Endothelial cell of umbilical vein (primary cell): ENCODE measurements around the gene UGT2B15. TPM values are rescaled to one million over a fixed set of nuclear protein-coding genes. Genes with fewer than 3 reads are reported as not detected.
"Not testable (repeated sequence)": the region's sequence is repeated elsewhere in the genome, so short reads cannot be mapped to it uniquely, and the experiment has no call there.

ENCODE experiments used
- BruUV-seq: library from RNA; stranded (reverse); fragments of 400-500 nt; replicated peaks from 2 replicates; lab custom pipeline; 2021; lab: Mats Ljungman, UMichigan
- CTCF ChIA-PET: fragments of 300-600, 350-600 bp; sonication (Branson Sonifier 250); formaldehyde crosslinking; loops from one replicate; lab custom pipeline; 2021; ENCODE audit warnings: antibody characterized with exemption, inconsistent platforms; lab: Charles Lee
- POLR2A ChIA-PET: fragments of 300-600, 350-600 bp; sonication (Branson Sonifier 250); formaldehyde crosslinking; loops from one replicate; lab custom pipeline; 2021; ENCODE audit warnings: antibody characterized with exemption, inconsistent platforms; lab: Charles Lee
- DNase-seq: peaks from one replicate; pipeline ENCODE4 v3.0.0-alpha.2; 2011; ENCODE audit warnings: low read depth, low spot score
- FAIRE-seq: peaks from 2 replicates; lab custom pipeline; 2011; peaks lifted over from hg19 to GRCh38; lab: Jason Lieb, UNC
- H2AFZ ChIP-seq: 2 replicates; pipeline ENCODE4 v1.6.0; 2012; ENCODE audit warnings: low read depth, low read length, control low read depth, inconsistent platforms
- H3K27ac ChIP-seq: 2 replicates; pipeline ENCODE4 v1.5.1; 2011; ENCODE audit warnings: low read depth, mild to moderate bottlenecking, control low read depth, low read length, moderate library complexity; ENCODE audit not compliant: insufficient read depth
- H3K27me3 ChIP-seq, 2 experiments: 2 replicates each; pipeline versions ENCODE4 v1.6.0 to v1.6.1; 2011; ENCODE audit warnings: low read length in 2 of 2, mixed read lengths in 1 of 2; ENCODE audit not compliant: control insufficient read depth in 2 of 2, insufficient read depth in 2 of 2
- H3K36me3 ChIP-seq, 2 experiments: 2 replicates in 1 of 2; 3 replicates in 1 of 2; pipeline ENCODE4 v1.5.1; 2011; ENCODE audit warnings: low read length in 2 of 2, mild to moderate bottlenecking in 1 of 2, moderate library complexity in 1 of 2; ENCODE audit not compliant: control insufficient read depth in 2 of 2, insufficient read depth in 2 of 2; ENCODE audit errors: extremely low read depth in 1 of 2
- H3K4me1 ChIP-seq: 3 replicates; pipeline ENCODE4 v1.5.1; 2011; ENCODE audit warnings: mild to moderate bottlenecking, low read length; ENCODE audit not compliant: control insufficient read depth, insufficient read depth; ENCODE audit errors: extremely low read depth
- H3K4me2 ChIP-seq: 2 replicates; pipeline ENCODE4 v1.6.1; 2011; ENCODE audit warnings: low read length, control low read depth, mixed read lengths; ENCODE audit not compliant: insufficient read depth
- H3K4me3 ChIP-seq, 3 experiments: fragments of 200-600 bp in 1 of 3; sonication (generic), shearing (Covaris generic) in 1 of 3; replicated peaks in 1 of 3; 2 replicates each; pipeline ENCODE4 v1.5.1; 2011 to 2016; ENCODE audit warnings: control low read depth in 3 of 3, low read length in 3 of 3, mild to moderate bottlenecking in 2 of 3, inconsistent platforms in 1 of 3, low read depth in 1 of 3, moderate library complexity in 1 of 3; ENCODE audit not compliant: insufficient read depth in 1 of 3
- H3K79me2 ChIP-seq: 2 replicates; pipeline ENCODE4 v1.6.0; 2012; ENCODE audit warnings: low read length, inconsistent platforms; ENCODE audit not compliant: control insufficient read depth, insufficient read depth
- H3K9ac ChIP-seq: replicated peaks from 2 replicates; pipeline ENCODE3; 2011; ENCODE audit warnings: low read length, control low read depth; ENCODE audit not compliant: insufficient read depth; ENCODE audit errors: extremely low read depth
- H3K9me1 ChIP-seq: replicated peaks from 3 replicates; pipeline ENCODE4 v1.6.0; 2011; ENCODE audit warnings: mild to moderate bottlenecking, low read length; ENCODE audit not compliant: control insufficient read depth, insufficient read depth; ENCODE audit errors: extremely low read depth
- H3K9me3 ChIP-seq: replicated peaks from 2 replicates; pipeline ENCODE4 v1.5.1; 2012; ENCODE audit warnings: low read length, inconsistent platforms; ENCODE audit not compliant: control insufficient read depth, insufficient read depth
- H4K20me1 ChIP-seq: replicated peaks from 2 replicates; pipeline ENCODE3; 2011; ENCODE audit warnings: mild to moderate bottlenecking, low read length; ENCODE audit not compliant: control insufficient read depth, insufficient read depth; ENCODE audit errors: extremely low read depth
- CTCF ChIP-seq, 2 donors: IDR thresholded peaks; 1 replicate in 1 of 2; 2 replicates in 1 of 2; pipeline ENCODE4 v1.5.1; 2011; ENCODE audit warnings: low read length in 2 of 2, mild to moderate bottlenecking in 2 of 2, moderate library complexity in 2 of 2, control low read depth in 1 of 2, inconsistent platforms in 1 of 2, low read depth in 1 of 2; ENCODE audit not compliant: insufficient read depth in 1 of 2; ENCODE audit errors: extremely low read depth in 1 of 2
- FOS ChIP-seq: IDR thresholded peaks from 2 replicates; pipeline ENCODE4 v1.6.1; 2011; ENCODE audit warnings: mild to moderate bottlenecking, low read length, moderate library complexity, borderline replicate concordance; ENCODE audit not compliant: insufficient read depth
- MYC ChIP-seq: IDR thresholded peaks from one replicate; pipeline ENCODE4 v1.6.1; 2011; ENCODE audit warnings: mild to moderate bottlenecking, low read depth, low read length
- dilution Hi-C: fragments of 300-500 bp; cut with MboI; formaldehyde crosslinking; loops from one replicate; pipeline ENCODE4 v1.15.0; 2019; ENCODE audit warnings: low sequenced_read_pairs; ENCODE audit not compliant: extremely low pct_ligation_motif_present
- intact Hi-C: fragments of 100-400 bp; cut with micrococcal nuclease; formaldehyde crosslinking; loops from one replicate; pipeline ENCODE4 v1.10.0; 2022
- polyA plus RNA-seq, 4 experiments: library from polyadenylated mRNA; depleted of rRNA in 3 of 4; stranded (reverse) in 3 of 4; unstranded in 1 of 4; fragments of >200 nt; gene quantifications; 2 replicates each; pipeline versions ENCODE4 v1.2.1 to v1.2.3, GENCODE V29; 2011 to 2012; ENCODE audit warnings: missing spikeins in 1 of 4
- total RNA-seq: library from RNA; stranded (reverse); gene quantifications from 2 replicates; pipeline ENCODE4 v1.2.3, GENCODE V29; 2021

UGT2B15 gene
- total and polyA plus RNA-seq, 2 donors (not counting 3 experiments of a cell fraction or from before 2014, with no cell fraction given): not detected

GRCh38 chr4:68673143-68673542 is 2.7 kb upstream of the UGT2B15 start:
- ChIA-PET CTCF (no interaction called here), POLR2A (no interaction called here)
- Histone ChIP-seq H3K9me1 (no peaks in the 10 kb centered on the region), H3K4me1 (no peaks in the 10 kb centered on the region), H2AFZ (no peak overlapping the region), H3K36me3 (no peaks in the 10 kb centered on the region), H3K27me3 (no peaks in the 10 kb centered on the region), H3K4me3 (no peak overlapping the region), H3K9ac (no peak overlapping the region), H3K79me2 (no peaks in the 10 kb centered on the region), H4K20me1 (no peaks in the 10 kb centered on the region), H3K4me2 (no peak overlapping the region), H3K9me3 (no peaks in the 10 kb centered on the region), H3K27ac (no peak overlapping the region)
- no peak for DNase-seq
- intact Hi-C loops: no loop called here
- dilution Hi-C loops: no loop called here
- BruUV-seq: no TSS peak
- FAIRE-seq: no peak
- no peak for TF ChIP-seq MYC
- no peak for TF ChIP-seq CTCF (IDR thresholded peaks at IDR 0.05; ENCODE audit: extremely low read depth in 1 of 2, insufficient read depth in 1 of 2, low read depth in 1 of 2, low read length in 2 of 2)
- no peak for TF ChIP-seq FOS

GRCh38 chr4:68671217-68671616 is 765 bp upstream of the UGT2B15 start:
- FAIRE-seq, H3K9me1 ChIP-seq, dilution Hi-C loops, H3K79me2 ChIP-seq, H3K9me3 ChIP-seq, intact Hi-C loops, CTCF ChIA-PET, H4K20me1 ChIP-seq, H3K36me3 ChIP-seq, POLR2A ChIA-PET, H3K4me2 ChIP-seq, H3K4me1 ChIP-seq, DNase-seq, H3K27me3 ChIP-seq, H3K9ac ChIP-seq, BruUV-seq, H3K27ac ChIP-seq, H3K4me3 ChIP-seq, H2AFZ ChIP-seq: not testable (repeated sequence)

DNA sequence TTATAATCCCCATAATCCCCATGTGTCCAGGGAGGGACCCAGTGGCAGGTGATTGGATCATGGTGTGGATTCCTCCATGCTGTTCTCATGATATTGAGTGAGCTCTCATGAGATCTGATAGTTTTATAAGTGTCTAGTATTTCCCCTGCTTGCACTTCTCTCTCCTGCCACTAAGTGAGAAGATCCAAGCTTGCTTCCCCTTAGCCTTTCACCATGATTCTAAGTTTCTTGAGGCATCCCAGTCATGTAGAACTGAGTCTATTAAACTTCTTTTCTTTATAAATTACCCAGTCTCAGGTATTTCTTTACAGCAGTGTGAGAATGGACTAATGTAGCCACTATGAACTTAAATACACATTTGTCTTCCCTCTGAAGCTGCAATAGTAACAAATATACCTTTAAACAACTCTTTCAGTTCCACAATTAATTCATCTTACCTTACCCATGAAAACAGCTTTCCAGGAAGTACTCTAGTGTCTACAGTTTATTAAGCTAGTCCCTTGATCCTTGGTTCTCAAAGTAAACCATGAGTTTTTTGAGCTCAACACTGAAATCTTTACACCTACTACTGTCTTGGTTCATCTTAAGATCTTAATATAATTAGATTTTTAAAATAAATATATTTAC is 1.8 kb downstream of the UGT2B15 start:
- H3K79me2 ChIP-seq, H3K4me3 ChIP-seq, FAIRE-seq, intact Hi-C loops, H3K4me1 ChIP-seq, H2AFZ ChIP-seq, H3K9me3 ChIP-seq, H3K27ac ChIP-seq, H4K20me1 ChIP-seq, H3K36me3 ChIP-seq, H3K27me3 ChIP-seq, DNase-seq, dilution Hi-C loops, H3K4me2 ChIP-seq, BruUV-seq, H3K9ac ChIP-seq, CTCF ChIA-PET, POLR2A ChIA-PET, H3K9me1 ChIP-seq: not testable (repeated sequence)
